Epithelial cell of alveolus of lung (primary cell): ENCODE results near the gene SRSF9. TPM values are rescaled to one million over a fixed set of nuclear protein-coding genes. Genes with fewer than 3 reads are reported as not detected.

ENCODE experiments used
- total RNA-seq: library from RNA; depleted of rRNA; stranded (reverse); fragments of >200 nt; gene quantifications from 2 replicates; pipeline ENCODE4 v1.2.1, GENCODE V29; 2015

Gene SRSF9, protein sequence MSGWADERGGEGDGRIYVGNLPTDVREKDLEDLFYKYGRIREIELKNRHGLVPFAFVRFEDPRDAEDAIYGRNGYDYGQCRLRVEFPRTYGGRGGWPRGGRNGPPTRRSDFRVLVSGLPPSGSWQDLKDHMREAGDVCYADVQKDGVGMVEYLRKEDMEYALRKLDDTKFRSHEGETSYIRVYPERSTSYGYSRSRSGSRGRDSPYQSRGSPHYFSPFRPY
- total RNA-seq, result 72.5 and 84.2 TPM in 2 replicates

DNA sequence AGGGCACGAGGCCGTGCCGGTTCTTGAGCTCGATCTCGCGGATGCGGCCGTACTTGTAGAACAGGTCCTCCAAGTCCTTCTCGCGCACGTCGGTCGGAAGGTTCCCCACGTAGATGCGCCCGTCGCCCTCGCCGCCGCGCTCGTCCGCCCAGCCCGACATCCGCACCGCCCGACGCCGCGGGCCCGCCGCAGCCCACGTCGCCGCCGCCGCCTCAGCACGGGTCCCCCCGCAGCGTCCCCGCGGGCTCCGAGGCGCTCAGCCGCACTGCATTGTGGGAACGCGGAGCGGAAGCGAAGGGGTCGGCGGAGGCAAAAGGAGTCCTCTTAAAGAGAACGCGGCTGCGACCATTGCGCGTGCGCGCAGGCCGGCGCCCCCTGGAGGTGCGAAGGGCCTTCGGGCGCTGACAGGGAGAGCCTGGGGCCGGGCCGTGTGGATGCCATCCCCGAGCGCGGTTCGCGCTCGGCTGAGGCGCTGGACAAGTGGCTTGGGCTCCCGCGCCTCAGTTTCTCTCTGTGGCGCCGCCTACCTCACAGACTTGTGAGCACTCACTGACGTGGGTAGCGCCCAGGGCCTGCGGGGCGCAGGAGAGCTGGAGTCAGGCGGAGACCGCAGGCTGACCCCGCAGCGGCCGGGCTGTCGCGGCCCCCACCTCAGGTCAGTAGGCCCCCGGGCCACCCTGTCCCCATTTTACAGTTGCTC lies at the start of gene SRSF9:
TSS of gene SRSF9 (minus strand) at position 299 of the 700 bp plus-strand sequence. CDS start at position 160, 139 bp downstream.

DNA sequence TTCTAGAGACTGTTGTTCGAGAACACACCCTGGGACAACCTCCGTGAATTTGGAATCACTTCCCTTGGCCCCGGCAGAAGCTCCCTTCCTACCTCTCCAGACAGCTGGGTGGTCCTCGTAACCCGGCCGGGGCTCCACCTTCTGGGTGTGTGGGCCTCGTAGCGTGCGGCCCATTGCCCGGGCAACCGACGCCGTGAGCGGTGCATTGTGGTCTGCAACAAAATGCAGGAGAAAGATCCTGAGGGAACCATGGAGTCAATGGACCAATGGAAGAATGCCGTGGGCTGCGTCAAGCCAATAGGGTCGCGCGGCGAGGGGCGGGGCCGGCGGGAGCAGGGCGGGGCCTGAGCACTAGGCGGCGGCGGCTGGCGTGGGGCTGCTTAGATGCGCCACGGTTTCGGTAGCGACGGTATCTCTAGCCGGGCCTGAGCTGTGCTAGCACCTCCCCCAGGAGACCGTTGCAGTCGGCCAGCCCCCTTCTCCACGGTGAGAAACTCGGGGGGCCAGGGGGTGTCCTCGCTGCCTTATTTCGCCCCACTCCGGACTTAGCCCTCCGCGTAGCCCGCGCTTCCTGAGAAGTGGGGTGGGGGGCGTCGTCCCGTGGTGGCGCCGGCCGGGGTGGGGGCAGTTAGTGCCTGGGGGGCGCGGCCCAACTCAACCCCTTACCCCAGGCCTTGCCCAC lies 26.3 kb upstream of the SRSF9 start, which contains the start of gene DYNLL1:
TSS of gene DYNLL1 (plus strand) at position 383 of the 682 bp plus-strand sequence. CDS start 309 bp downstream, outside the sequence.

DNA sequence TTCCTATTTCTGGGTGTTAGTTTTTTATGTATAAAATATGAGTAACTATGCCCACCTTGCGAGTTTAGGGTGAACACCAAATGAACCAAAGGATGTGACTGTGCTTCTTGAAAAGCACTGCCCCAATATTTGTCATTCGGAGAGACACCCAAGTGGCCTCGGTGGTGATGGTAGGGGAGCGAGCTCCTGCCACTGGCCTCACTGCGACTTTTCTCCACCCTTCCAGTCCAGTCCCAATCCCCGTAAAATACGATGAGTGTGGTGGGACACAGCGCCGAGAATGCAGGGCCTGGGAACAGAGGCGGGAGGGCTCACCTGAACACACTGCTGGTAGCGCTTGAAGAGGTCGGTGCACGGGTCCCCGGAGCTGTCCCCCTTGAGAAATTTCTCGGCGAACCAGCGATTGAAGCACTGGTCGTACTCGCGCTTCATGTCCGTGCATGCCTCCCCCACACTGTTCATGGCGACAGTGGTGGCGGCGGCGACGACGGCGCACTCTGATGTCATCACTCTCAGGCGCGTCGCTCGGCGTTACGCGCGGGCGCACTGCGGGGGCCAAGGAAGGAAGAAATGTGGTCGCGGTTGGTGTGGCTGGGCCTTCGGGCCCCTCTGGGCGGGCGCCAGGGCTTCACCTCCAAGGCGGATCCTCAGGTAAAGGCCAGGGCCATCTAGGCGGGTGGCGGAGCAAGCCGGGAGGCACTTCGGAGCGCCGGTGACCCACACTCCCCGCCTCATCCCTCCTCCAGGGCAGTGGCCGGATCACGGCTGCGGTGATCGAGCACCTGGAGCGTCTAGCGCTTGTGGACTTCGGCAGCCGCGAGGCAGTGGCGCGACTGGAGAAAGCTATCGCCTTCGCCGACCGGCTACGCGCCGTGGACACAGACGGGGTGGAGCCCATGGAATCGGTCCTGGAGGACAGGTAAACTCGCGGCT lies 23.4 kb downstream of the SRSF9 start, which contains the start of the genes GATC and TRIAP1:
TSS of gene GATC (plus strand) at position 534 of the 933 bp plus-strand sequence. CDS start at position 571, 37 bp downstream.
TSS of gene TRIAP1 (minus strand) at position 474 of the 933 bp plus-strand sequence. CDS start at position 462, 12 bp downstream.

DNA sequence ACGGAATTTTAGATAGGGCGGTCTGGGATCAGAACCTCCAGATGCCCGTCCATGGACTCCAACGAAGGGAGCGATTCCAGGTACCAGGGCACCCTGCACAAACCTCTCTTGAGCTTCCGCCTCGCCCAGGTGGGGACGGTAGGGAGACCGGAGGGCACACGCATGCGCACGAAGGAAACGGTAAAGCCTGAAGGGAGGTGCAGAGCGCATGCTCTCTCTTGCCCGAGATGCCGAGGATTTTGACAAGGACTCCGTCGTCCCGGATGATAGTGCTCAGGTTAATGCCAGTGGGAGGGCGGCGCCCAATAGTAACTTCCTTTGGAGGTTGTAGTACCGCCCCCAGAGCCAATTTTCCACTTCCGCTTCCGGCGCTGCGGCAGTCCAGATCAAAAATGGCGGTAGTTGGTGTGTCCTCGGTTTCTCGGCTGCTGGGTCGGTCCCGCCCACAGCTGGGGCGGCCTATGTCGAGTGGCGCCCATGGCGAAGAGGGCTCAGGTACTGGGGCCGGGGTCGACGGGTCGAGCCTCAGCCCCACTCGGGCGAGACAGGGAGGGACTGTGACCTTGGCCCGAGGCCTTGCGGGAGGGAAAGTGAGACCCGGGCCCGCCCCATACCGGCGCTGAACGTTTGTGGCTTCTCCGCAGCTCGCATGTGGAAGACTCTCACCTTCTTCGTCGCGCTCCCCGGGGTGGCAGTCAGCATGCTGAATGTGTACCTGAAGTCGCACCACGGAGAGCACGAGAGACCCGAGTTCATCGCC lies 31.6 kb downstream of the SRSF9 start, which contains the start of gene COX6A1:
TSS of gene COX6A1 (plus strand) at position 379 of the 760 bp plus-strand sequence. CDS start at position 393, 14 bp downstream.

Other genes starting within 250 kb of the SRSF9 start
- 57.2 and 95.7 TPM in 2 replicates for gene PXN, start 204.0 kb downstream of the SRSF9 start, total RNA-seq
- gene RNU4-2, start 177.8 kb downstream of the SRSF9 start, total RNA-seq, result under 0.01 TPM in 2 replicates
- under 0.01 TPM in 2 replicates for gene RNU4-1, start 176.5 kb downstream of the SRSF9 start, total RNA-seq
- 0.78 and 5.6 TPM in 2 replicates for gene SIRT4, start 167.4 kb downstream of the SRSF9 start, total RNA-seq
- not detected in 2 replicates for gene PLA2G1B, start 142.0 kb downstream of the SRSF9 start, total RNA-seq
- 0.16 and 0.78 TPM in 2 replicates for gene MSI1, start 100.6 kb downstream of the SRSF9 start, total RNA-seq
- gene COX6A1, start 31.6 kb downstream of the SRSF9 start, total RNA-seq, result 398 and 667 TPM in 2 replicates
- gene TRIAP1, start 23.4 kb downstream of the SRSF9 start, total RNA-seq, result 29.0 and 33.6 TPM in 2 replicates
- gene GATC, start 23.3 kb downstream of the SRSF9 start, total RNA-seq, result 16.9 and 22.9 TPM in 2 replicates
- 244 and 390 TPM in 2 replicates for gene DYNLL1, start 26.4 kb upstream of the SRSF9 start, total RNA-seq
- 30.8 and 44.9 TPM in 2 replicates for gene COQ5, start 59.4 kb upstream of the SRSF9 start, total RNA-seq
- gene RNF10, start 64.6 kb upstream of the SRSF9 start, total RNA-seq, result 106 and 123 TPM in 2 replicates
- 18.1 and 37.8 TPM in 2 replicates for gene POP5, start 111.7 kb upstream of the SRSF9 start, total RNA-seq
- gene CABP1, start 170.9 kb upstream of the SRSF9 start, total RNA-seq, result 0.65 and 0.88 TPM in 2 replicates
- 80.1 and 109 TPM in 2 replicates for gene MLEC, start 217.4 kb upstream of the SRSF9 start, total RNA-seq
- gene UNC119B, start 240.7 kb upstream of the SRSF9 start, total RNA-seq, result 20.8 and 25.5 TPM in 2 replicates